Measurements from ENCODE around the gene BABAM2. TPM values are rescaled to one million over a fixed set of nuclear protein-coding genes. Genes with fewer than 3 reads are reported as not detected.

BABAM2 gene
- total and polyA plus RNA-seq, 10 of the 15 experiments (the other 5 are each of a cell fraction or from before 2014, with no cell fraction given) = 30.7 to 59.9 (median 44.5) TPM

DNA sequence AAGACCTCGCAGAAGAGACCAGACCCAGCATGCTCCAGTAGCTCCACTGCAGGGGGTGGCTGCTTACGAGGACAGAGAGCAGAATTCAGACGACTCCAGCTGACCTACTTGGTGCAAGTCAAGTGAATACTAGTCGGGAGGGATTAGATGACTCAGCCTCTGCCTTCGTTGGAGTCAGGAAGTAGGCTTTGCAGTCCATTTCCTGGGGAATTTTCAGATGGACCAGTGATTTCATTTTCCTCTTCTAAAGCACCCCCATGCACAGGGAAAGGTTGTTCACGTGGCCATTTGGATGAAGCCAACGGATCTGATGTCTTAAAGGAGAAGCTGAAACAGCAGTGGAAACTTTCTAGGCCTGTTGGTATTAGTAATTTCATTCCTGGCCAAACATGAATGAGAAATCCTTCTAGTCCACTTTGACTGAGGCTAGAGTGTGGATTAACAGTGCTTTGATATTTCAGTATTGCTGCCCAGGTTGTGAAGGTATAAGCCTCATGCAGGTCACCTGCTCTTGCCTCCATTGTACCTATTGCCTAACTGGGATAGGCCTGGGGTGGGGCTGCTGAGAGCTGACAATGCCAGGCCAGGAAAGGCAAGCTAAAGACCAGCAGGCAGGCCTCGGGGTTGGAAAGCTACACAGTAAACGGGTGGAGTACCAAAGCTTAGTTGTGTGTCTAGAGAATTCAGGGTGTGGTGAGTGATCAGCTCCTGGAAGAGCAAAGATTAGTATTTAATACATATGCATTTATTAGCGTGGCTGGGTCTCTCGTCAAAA, 384.6 kb downstream of the BABAM2 start:
- Histone ChIP-seq H3K9me3 (replicated peaks; ENCODE audit: control insufficient read depth, insufficient read depth, low read length) (no peaks in the 10 kb centered on the region), H3K79me2 (ENCODE audit: control insufficient read depth, insufficient read depth, low read length) (no peaks in the 10 kb centered on the region), H3K4me3 (no peak overlapping the region), H3K27me3 (replicated peaks in 1 of 2; ENCODE audit: control insufficient read depth in 2 of 2, insufficient read depth in 2 of 2, low read length in 1 of 2) (no peaks in the 10 kb centered on the region), H3K9ac (ENCODE audit: control insufficient read depth, insufficient read depth, low read length) (no peak overlapping the region), H3K4me1 (ENCODE audit: control insufficient read depth, insufficient read depth, low read length) (peaks cover 23% of the 10 kb centered on the region), H3K36me3 (ENCODE audit: control insufficient read depth in 2 of 2, insufficient read depth in 2 of 2, low read length in 1 of 2) (no peaks in the 10 kb centered on the region), H3K27ac (ENCODE audit: control insufficient read depth, insufficient read depth) (peak overlapping the region; percentile 1; the same call in 1 of the 2 replicates), H4K20me1 (ENCODE audit: control insufficient read depth, insufficient read depth) (no peaks in the 10 kb centered on the region), H2AFZ (ENCODE audit: control insufficient read depth, low read depth, low read length) (peak overlapping the region; percentile 6; the same call in 1 of the 2 replicates), H3K4me2 (ENCODE audit: control insufficient read depth, insufficient read depth) (no peak overlapping the region)
- POLR2A ChIA-PET = interaction anchor here (1.0 kb wide), 2 partner anchors 15 to 112 kb away, joined by 3 to 4 read pairs; no protein-coding TSS in a partner anchor
- ATAC-seq = peak; percentile 60
- WGBS (ENCODE audit: insufficient coverage, insufficient replicate concordance, low lambda C conversion rate, missing lambda C conversion rate) = 24% methylated on average over 11 of the region's 11 CpGs
- SMC1A ChIA-PET (ENCODE audit: uncharacterized antibody, unreplicated experiment) = interaction anchor here (0.8 to 1.9 kb wide), 7 partner anchors 10 to 38 kb away, joined by 3 to 8 read pairs (median 3); no protein-coding TSS in a partner anchor
- no peak for DNase-seq (ENCODE audit: low read depth, low spot score)
- CTCF ChIA-PET = interaction anchor here (0.7 to 1.9 kb wide), 6 partner anchors 10 to 65 kb away, joined by 3 to 4 read pairs (median 3); no protein-coding TSS in a partner anchor
- in situ Hi-C loops (cut with MboI) (no loop called here), intact Hi-C loops (cut with micrococcal nuclease; ENCODE audit: unreplicated experiment) (no loop called here)
- RAD21 ChIA-PET (ENCODE audit: unreplicated experiment) = interaction anchor here (1.1 kb wide), 1 partner anchor 23 kb away, joined by 4 read pairs; no protein-coding TSS in a partner anchor
- BruUV-seq (replicated peaks) = no TSS peak
- FAIRE-seq = no peak
- TF ChIP-seq IKZF1 (conservative IDR thresholded peaks at IDR 0.05) = 0 out of 2 replicates have a peak, but pooled peaks have one; percentile 32
- TF ChIP-seq NFXL1 (IDR thresholded peaks at IDR 0.05; ENCODE audit: borderline replicate concordance) = no peak
- peak; percentile 48; the same call in 1 of the 2 replicates for TF ChIP-seq NFIC (IDR thresholded peaks at IDR 0.05; ENCODE audit: low read depth, low read length)
- peak in 1 of 2 experiments; percentile 58; a peak in 1 of 4 replicates for TF ChIP-seq ETV6 (conservative IDR thresholded peaks at IDR 0.05 in 1 of 2, IDR thresholded peaks at IDR 0.05 in 1 of 2; ENCODE audit: borderline replicate concordance in 1 of 2, low read depth in 1 of 2)
- TF ChIP-seq, protein P1, sequence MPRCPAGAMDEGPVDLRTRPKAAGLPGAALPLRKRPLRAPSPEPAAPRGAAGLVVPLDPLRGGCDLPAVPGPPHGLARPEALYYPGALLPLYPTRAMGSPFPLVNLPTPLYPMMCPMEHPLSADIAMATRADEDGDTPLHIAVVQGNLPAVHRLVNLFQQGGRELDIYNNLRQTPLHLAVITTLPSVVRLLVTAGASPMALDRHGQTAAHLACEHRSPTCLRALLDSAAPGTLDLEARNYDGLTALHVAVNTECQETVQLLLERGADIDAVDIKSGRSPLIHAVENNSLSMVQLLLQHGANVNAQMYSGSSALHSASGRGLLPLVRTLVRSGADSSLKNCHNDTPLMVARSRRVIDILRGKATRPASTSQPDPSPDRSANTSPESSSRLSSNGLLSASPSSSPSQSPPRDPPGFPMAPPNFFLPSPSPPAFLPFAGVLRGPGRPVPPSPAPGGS (IDR thresholded peaks at IDR 0.05; ENCODE audit: borderline replicate concordance, insufficient read depth, low read depth, low read length, poor library complexity, severe bottlenecking) = no peak
- TF ChIP-seq SP1 (IDR thresholded peaks at IDR 0.05; ENCODE audit: low read depth, low read length) = no peak
- 0 out of 2 replicates have a peak, but pooled peaks have one; percentile 33 for TF ChIP-seq MTA3 (IDR thresholded peaks at IDR 0.05; ENCODE audit: borderline replicate concordance, low read length)
- TF ChIP-seq, protein P2, sequence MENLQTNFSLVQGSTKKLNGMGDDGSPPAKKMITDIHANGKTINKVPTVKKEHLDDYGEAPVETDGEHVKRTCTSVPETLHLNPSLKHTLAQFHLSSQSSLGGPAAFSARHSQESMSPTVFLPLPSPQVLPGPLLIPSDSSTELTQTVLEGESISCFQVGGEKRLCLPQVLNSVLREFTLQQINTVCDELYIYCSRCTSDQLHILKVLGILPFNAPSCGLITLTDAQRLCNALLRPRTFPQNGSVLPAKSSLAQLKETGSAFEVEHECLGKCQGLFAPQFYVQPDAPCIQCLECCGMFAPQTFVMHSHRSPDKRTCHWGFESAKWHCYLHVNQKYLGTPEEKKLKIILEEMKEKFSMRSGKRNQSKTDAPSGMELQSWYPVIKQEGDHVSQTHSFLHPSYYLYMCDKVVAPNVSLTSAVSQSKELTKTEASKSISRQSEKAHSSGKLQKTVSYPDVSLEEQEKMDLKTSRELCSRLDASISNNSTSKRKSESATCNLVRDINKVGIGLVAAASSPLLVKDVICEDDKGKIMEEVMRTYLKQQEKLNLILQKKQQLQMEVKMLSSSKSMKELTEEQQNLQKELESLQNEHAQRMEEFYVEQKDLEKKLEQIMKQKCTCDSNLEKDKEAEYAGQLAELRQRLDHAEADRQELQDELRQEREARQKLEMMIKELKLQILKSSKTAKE (IDR thresholded peaks at IDR 0.05; ENCODE audit: low read depth, poor library complexity, severe bottlenecking) = no peak
- TF ChIP-seq EGR1 (IDR thresholded peaks at IDR 0.05; ENCODE audit: borderline replicate concordance in 1 of 2, low read depth in 2 of 2, low read length in 2 of 2) = peak in 1 of 2 experiments; percentile 14; a peak in 1 of 3 replicates
- TF ChIP-seq FOXM1 (IDR thresholded peaks at IDR 0.05; ENCODE audit: low read depth, low read length) = no peak
- 0 out of 2 replicates have a peak, but pooled peaks have one; percentile 14 for TF ChIP-seq CREM (IDR thresholded peaks at IDR 0.05; ENCODE audit: low read depth)
- peak; percentile 85 for TF ChIP-seq EED (IDR thresholded peaks at IDR 0.05; ENCODE audit: low read depth)
- TF ChIP-seq IKZF2 (IDR thresholded peaks at IDR 0.05) = peak; percentile 17 to 40; a peak in 2 of 4 replicates
- no peak for TF ChIP-seq CBX5 (IDR thresholded peaks at IDR 0.05; ENCODE audit: low read depth)
- no peak for TF ChIP-seq NRF1 (conservative IDR thresholded peaks at IDR 0.05; ENCODE audit: low read depth, low read length)
- TF ChIP-seq HSF1 (IDR thresholded peaks at IDR 0.05; ENCODE audit: low read depth, low read length) = no peak
- TF ChIP-seq MEF2A (IDR thresholded peaks at IDR 0.05; ENCODE audit: insufficient read depth, low read depth, low read length) = 0 out of 2 replicates have a peak, but pooled peaks have one; percentile 22
- TF ChIP-seq JUNB (IDR thresholded peaks at IDR 0.05) = peak; percentile 51; the same call in 1 of the 2 replicates
